GM12872 (cell line): Measurements from ENCODE around the gene BMP5.

Experiments used
- CTCF ChIP-seq: IDR thresholded peaks from 3 replicates; pipeline ENCODE4 v1.5.1; 2011; ENCODE audit warnings: low read depth, mild to moderate bottlenecking, low read length, moderate library complexity; ENCODE audit not compliant: insufficient read depth

BMP5 gene

GRCh38 chr6:55836481-55836880 lies 38.9 kb downstream of the BMP5 start:
- TF ChIP-seq CTCF: no peak

- TF ChIP-seq CTCF: no peak
These were observed 40.2 kb downstream of the BMP5 start for GRCh38 chr6:55835220-55835619.

GRCh38 chr6:55833284-55833683 lies 42.1 kb downstream of the BMP5 start:
- TF ChIP-seq CTCF: no peak

- TF ChIP-seq CTCF: no peak
These were observed 47.4 kb downstream of the BMP5 start for GRCh38 chr6:55827818-55828522.

- no peak for TF ChIP-seq CTCF
These were observed 48.4 kb downstream of the BMP5 start for GRCh38 chr6:55826941-55827340.

- TF ChIP-seq CTCF: no peak
These were observed 49.9 kb downstream of the BMP5 start for GRCh38 chr6:55825402-55826051.

GRCh38 chr6:55822815-55823214 lies 52.6 kb downstream of the BMP5 start:
- TF ChIP-seq CTCF: no peak
